8988T (cell line): Measurements from ENCODE around the gene C6orf62.
"Not testable (repeated sequence)": the region's sequence is repeated elsewhere in the genome, so short reads cannot be mapped to it uniquely, and the experiment has no call there.

Source experiments
- DNase-seq: peaks from one replicate; pipeline ENCODE4 v3.0.0; 2011

The C6orf62 gene

DNA sequence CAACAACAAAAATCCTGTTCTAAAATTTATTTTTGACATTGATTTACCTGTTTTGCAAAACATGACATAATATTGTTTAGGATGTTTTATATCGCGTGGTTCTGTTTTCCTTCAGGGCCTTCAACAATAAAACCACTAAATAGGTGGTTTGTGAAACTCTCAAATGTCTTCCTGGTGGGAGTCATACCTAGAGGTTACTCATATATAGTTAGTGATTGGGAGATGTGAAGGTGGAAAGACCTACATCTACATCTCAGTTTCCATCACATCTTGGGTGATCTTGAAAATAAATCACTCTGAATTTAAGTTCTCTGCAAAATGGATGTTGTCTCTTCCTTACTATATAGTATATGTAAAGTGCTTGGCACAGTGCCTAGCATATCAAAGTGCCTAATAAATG, 22.9 kb downstream of the C6orf62 start:
- no peak for DNase-seq

DNA sequence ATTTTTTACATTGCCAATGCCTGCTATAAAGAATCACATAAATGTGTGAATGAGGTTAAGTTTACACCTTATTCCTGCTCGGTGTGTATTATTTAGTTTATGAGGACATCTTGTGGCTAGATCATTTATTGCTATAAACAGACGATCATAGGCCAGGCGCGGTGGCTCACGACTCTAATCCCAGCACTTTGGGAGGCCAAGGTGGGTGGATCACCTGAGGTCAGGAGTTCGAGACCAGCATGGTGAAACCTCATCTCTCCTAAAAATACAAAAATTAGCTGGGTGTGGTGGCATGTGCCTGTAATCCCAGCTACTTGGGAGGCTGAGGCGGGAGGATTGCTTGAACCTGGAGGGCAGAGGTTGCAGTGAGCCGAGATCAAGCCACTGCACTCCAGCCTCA, 23.3 kb downstream of the C6orf62 start:
- DNase-seq = not testable (repeated sequence)

DNA sequence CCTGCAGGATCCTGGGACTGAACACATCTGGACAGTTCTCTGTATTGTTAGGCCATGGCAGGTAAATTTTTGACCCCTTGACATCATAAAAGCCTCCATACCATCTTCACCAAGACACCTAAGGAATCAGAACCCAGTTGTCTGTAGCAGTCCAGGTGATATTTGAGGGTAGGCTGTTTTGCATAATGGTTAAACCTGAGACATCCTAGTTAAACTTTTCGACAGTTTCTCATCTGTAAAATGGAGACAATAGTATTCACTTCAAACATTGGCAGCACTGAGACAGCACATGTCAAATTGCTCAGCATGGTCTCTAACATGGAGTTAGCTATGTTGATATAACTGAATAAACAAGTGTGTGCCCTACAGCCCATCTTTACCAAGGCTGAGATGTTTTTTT, 24.8 kb downstream of the C6orf62 start:
- DNase-seq = no peak

DNA sequence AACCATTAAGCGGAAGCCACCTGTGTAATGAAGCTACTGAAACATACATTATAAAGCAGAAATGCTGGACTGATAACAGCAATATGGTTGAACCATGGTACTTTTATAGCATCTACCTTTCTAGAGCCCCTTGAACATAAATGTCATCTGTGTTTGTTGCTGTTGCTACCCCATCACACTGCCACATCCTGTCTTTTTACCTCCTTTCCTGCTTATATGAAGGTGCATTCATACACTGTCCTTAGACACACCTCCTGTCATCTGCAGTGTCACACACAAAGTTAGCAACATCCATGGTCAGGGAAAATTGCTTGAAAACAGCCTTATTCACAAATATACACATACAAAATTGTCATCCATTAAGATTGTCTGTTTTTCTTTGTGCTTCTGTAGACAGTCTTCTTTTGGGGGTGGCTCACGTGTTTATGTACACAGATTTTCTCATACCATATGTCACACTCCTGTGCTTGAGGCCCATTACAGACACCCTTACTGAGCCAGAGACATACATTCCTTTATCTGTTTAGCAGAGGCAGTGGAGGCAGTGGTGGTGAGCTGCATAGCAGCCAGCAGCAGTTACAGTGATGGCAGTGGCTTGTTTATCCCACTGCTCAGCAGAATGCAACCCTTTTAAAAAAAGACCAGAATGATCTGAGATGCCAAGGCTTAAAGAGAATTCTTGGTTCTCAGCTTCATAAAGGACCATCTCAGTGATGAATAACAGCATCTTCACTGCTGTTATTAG, 25.9 kb downstream of the C6orf62 start:
- no peak for DNase-seq

DNA sequence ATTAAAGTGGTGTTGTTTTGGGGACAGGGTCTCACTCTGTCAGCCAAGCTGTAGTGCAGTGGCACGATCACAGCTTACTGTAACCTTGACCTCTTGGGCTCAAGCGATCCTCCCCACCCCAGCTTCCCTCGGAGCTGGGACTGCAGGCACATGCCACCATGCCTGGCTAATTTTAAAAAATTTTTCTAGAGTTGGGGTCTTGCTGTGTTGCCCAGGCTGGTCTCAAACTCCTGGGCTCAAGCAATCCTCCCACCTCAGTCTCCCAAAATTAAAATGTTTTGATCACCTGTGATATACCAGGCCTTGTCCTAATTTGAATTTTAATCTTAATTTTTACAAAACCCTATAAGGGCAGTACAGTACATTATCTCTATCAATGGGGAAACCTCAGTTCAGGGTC, 26.5 kb downstream of the C6orf62 start:
- no peak for DNase-seq

DNA sequence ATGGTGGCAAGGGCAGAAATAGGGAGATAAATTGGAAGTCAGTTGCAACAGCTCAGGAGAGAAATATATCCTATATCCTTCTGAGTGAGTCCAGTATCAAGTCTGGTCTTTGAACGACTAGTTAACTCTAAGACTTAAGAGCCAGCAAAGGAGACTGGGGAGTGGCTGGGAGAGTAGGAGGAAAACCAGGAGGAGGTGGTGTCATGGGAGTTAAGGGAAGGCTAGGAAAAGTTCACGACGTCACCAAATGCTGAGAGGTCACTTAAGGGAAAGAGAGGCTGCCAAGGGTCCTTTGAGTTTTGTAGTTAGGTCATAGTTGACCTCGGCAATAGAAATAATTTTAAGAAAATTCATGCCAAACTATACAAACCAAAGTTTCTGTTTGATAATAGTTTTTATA, 27.0 kb downstream of the C6orf62 start:
- no peak for DNase-seq

DNA sequence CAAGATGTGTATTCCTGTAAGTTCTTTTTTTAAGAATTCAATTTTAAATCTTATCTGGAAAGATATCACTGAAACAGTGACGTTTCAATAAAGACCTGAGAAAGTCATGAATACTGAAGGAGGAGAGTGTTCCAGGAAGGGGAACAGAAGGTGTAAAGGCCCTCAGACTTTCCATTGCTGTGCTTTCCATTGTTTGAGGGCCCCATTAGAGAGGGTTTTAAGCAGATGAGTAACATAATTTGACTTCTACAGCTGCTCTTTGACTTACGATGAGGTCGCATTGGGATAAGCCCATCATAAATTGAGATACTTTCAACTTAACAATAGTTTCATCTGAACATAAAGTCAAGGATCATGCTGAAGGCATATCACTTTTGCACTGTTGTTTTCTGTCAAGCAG, 27.4 kb downstream of the C6orf62 start:
- DNase-seq = no peak

DNA sequence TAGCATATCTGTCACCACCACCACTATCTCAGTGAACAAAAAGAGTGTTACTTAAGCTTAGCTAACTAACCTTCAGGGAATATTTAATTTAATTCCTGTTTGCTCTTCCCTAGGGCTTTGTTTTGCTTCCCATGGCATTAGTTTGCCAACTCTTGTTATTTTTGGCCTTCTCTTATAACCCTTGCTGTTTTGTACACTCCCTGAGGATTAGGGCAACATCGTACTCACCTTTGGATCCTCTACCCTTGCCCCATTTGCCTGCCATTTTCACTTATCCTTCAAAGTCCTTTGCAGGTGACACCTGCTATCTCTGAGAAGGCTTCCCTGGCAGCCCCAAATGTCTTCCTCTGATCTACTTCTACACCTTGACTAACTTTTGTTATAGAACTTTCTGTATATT, 28.4 kb downstream of the C6orf62 start:
- no peak for DNase-seq

DNA sequence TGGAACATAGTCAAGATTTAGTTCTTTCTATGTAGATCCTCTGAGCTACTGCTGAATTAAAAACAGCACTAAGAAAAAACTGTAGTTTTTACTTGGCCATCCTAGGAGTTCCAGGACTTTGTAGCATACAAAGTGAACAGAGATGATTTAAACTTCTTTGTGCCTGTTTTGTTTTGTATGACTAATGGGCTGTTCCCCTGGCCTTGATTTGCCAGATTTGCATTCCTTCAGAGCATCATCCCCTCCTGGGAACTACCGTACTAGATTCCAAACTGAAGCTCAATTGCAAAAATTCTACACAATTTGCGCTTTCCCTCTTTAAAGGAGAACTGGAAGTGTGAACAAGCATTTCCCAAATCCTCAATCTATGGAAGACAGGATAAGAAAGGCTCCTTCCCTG, 29.0 kb downstream of the C6orf62 start:
- no peak for DNase-seq

DNA sequence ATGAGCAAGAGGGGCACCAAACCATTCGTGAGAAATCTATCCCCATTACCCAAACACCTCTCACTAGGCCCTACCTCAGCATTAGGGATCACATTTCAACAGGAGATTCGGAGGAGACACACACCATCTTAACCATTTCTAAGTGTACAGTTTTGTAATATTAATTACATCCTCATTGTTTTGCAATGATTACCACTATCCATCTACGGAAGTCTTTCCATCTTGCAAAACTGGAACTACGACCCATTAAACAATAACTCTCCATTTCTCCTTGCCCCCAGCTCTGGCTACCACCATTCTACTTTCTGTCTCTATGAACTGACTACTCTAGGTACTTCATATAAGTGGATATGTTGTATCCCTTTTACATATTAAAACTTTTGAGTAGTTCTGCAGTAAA, 32.0 kb downstream of the C6orf62 start:
- no peak for DNase-seq

DNA sequence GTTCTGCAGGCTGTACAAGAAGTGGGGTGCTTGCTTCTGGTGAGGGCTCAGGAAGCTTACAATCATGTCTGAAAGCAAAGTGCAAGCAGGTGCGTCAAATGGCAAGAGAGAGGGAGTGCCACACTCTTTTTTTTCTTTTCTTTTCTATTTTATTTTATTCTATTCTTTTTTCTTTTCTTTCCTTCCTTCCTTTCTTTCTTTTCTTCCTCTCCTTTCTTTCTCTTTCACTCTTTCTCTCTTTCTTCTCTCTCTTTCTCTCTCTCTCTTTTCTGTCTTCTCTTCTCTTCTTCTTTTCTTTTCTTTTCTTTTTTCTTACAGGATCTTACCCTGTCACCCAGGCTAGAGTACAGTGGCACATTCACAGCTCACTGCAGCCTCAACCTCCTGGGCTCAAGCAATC, 32.5 kb downstream of the C6orf62 start:
- no peak for DNase-seq

DNA sequence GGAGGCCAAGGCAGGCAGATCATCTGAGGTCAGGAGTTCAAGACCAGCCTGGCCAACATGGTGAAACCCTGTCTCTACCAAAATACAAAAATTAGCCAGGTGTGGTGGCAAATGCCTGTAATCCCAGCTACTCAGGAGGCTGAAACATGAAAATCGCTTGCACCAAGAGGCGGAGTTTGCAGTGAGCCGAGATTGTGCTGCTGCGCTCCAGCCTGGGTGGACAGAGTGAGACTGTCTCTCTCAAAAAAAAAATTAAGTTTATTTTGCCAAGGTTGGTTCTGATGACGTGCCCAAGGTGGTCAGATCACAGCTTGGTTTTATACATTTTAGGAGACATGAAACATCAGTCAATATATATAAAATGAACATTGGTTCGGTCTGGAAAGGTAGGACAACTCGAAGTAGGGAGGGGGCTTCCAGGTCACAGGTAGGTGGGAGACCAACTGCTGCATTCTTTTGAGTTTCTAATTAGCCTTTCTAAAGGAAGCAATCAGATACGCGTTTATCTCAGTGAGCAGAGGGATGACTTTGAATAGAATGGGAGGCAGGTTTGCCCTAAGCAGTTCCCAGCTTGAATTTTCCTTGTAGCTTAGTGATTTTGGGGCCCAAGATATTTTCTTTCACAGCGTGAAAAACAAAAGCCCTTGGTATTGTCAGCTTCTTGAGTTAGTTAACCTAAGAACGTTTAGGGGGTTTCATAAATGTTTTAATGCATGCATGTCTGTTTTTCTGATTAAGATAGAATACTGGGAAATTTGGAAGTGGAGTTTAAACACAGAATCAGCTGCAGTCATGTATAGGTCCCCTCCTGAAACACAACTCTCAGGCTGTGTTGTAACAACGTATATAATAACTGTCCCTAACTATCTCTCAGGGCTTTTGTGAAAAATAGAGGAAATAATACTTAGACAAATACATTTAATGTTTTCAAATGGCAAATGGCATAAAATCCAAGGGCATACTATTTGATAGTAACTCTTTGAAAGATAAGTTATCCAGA, 35.4 kb downstream of the C6orf62 start:
- DNase-seq = no peak

DNA sequence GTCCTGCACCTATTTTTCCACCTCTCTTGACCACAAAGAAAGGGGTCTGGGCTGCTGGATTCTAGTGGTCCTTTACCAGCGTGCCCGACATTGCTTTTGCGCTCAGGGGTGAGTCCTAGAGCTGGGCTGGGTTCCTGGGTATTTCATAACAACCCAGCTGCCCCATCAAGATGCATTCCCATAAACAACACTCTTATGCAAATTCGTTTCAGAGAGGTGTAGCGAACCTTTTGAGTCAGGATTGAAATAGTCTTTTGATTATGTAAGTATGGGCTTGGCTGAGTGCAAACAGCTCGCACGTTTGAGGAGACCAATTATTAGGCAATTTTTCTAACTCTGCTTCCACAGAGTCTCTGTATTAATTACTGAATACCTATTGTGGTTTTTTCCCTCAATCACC, 38.4 kb downstream of the C6orf62 start:
- DNase-seq = no peak

DNA sequence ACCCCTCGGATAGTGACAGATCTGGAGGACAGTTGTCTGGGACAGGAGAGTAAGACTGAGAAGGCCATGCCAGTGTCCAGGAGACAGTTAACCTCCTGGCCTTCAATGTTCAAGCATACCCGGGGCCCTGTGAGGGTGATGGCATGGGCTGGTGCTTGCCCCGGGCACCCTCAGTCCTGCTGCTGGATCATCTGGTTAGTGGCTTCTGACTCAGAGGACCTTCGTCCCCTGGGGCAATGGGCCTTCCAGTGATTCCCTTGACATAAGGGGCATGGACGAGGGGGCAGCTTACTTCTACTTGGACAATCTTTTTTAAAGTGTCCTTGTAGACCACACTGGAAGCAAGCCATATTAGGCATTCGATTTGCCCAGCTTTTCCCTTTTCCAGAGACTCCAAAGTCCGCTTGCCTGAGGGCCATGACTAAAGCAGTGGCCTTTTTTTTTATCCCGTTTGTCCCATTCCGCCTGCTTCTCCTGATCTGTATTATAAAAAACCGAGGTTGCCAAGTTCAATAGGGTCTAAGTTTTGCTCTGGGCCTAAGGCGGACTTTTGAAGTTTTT, 40.1 kb downstream of the C6orf62 start:
- not testable (repeated sequence) for DNase-seq

DNA sequence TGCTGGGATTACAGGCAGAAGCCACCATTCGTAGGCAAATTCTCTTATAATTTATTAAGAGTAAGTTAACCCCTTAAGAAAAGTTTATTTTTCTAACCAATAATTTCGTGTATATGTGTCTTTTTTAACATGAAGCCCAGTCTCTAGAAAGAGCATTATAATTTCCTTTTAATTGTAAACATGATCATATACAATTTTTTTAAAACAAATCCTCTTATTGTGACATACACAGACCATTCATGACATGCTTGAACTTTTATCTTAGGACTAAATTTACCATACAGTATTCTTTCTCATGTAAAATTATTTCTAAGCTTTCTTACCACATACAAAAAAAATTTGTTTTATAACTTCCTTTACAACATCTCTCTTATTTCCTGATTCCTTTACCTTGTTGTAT, 45.3 kb downstream of the C6orf62 start:
- DNase-seq = no peak

DNA sequence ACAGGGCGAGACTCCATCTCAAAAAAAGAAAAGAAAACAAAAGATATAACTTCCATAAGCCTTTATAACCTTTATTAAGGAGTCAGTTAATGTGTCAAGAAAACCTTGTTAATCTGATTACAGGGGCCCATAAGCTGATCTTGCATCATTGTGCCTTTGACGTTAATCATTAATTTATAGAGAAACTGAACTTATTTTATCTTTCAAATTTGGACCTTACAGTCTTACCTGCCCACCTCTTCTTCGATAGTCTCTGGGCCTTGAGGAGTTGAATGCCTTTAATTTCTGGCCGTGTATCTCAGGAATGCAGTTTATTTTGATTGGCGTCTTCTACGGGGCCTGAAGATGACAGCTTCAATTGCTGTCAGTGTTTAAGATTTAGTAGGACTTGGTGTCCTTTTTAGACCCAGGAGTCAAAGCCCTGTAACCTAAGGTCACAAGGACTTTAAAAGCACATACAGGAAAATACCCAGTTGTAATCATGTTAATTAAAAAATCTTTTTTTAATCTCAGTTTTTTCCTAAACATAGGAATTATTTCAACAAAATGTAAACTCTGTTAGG, 46.3 kb downstream of the C6orf62 start:
- DNase-seq = no peak

DNA sequence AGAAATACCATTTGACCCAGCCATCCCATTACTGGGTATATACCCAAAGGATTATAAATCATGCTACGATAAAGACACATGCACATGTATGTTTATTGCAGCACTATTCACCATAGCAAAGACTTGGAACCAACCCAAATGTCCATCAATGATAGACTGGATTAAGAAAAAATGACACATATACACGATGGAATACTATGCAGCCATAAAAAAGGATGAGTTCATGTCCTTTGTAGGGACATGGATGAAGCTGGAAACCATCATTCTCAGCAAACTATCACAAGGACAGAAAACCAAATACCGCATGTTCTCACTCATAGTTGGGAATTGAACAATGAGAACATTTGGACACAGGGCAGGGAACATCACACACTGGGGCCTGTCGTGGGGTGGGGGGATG, 47.9 kb downstream of the C6orf62 start:
- not testable (repeated sequence) for DNase-seq

DNA sequence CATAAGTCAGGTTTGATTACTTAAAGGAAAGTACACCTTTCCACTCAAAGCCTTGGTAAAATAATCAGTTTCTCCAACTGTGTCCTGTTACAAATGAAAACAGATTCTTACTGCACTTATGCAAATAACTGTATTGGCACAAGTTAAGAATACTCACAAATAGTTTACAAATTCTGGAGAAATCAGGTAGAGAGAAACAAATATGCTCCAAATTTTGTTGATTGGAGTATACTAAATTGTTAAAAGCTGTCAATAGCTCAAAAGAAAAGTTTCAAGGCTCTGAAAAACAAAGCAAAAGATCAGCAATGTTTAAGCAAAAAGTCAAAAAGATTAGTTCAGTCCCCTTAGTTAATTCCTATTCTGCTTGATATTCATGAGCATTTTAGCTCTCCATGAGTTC, 48.5 kb downstream of the C6orf62 start:
- not testable (repeated sequence) for DNase-seq

DNA sequence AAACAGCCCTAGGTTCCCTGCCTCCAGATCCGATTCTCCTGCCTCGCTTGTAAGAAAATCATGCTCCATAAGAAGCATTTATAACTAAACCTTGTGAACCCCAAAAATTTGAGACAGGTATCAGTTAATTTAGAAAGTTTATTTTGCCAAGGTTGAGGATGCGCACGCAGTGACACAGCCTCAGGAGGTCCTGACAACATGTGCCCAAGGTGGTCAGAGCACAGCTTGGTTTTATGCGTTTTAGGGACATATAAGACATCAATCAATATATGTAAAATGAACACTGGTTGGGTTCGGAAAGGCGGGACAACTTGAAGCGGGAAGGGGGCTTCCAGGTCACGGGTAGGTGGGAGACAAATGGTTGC, 50.0 kb downstream of the C6orf62 start:
- no peak for DNase-seq

DNA sequence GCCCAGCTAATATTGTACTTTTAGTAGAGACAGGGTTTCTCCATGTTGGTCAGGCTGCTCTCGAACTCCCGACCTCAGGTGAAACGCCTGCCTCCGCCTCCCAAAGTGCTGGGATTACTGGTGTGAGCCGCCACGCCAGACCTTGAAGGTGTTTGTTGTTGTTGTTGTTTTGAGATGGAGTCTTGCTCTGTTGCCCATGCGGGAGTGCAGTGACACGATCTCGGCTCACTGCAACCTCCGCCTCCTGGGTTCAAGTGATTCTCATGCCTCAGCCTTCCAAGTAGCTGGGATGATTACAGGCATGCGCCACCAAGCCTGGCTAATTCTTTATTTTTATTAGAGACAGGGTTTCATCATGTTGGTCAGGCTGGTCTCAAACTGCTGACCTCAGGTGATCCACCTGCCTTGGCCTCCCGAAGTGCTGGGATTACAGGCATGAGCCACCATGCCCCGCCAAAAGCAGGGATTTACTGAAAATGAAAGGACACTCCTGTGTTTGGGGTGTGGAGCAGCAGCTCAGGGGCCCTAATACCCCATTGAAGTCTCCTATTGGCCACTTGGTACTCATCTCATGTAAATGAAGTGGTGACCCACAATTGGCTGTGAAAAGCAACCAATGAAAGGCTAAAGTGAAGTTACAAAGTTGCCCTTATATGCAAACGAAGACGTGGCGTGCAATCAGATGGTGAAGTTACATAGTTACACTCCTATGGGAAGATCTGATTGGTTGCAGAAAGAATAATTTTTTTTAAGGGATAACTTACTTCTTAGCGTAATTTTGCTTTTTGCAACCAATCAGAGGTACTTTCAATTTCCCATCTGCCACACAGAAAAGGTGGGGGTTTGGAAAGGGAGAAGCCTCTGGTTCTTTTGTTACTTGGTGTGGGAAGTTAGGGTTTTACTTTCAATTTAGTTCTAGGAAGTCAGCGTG, 50.6 kb downstream of the C6orf62 start:
- peak; percentile 15 for DNase-seq

DNA sequence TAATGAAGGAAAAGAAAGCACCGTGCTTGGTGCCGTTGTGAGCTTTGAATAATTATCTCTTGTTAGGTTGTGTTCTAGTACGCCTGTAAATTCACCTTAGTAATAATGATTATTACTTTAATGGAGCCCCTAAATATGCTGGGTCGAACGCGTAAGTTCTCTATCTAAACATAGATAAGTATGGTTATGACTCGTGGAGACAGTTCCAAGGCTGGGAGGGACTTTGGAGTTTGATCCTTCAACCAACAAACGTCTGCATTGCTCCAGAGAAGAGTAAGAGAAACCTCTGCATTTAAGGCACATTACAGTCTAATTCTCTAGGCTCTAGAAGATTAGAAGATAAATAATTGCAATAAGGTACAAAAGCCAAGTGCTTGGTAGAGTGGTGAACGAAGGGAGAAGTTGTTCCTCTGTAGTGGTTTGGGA, 51.6 kb downstream of the C6orf62 start:
- no peak for DNase-seq

DNA sequence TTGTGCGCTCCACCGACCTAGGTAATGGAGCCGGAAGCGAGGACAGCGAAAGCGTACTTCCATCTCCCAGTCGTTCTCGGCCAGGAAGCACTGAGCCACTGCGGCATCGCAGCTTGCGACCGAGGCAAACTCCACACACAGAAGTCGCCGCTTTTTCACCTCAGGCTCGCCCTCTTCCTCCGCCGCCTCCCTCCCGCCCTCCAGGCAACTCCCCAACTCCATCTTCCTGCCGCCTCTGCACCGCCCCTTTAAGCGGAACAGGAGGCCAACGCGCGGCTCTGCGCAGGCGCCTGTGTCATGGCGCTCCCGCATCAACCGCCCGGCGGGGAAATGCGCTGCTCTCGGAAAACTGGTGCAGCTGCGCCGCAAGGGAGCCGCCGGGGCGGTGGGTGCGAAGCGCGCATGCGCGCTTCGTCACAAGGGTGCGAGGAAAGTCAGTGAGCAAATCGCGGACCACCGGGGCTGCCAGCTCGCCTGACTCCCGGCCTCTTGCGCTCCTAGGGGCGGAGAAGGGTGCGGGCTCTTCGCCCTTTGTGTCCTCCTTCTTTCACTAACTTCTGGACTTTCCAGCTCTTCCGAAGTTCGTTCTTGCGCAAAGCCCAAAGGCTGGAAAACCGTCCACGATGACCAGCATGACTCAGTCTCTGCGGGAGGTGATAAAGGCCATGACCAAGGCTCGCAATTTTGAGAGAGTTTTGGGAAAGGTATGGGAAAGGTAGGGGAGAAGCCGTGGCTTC, 52.1 kb downstream of the C6orf62 start, which contains the start of the genes ACOT13 and TDP2:
ACOT13 (plus strand) TSS at position 437 of the 737 bp plus-strand sequence; CDS start at position 624, 187 bp downstream.
TDP2 (minus strand) TSS at position 259 of the 737 bp plus-strand sequence; CDS start at position 222, 37 bp downstream.
- DNase-seq = peak; percentile 72
